ENCODE measurements around the gene RBFOX2. TPM values are rescaled to one million over a fixed set of nuclear protein-coding genes. Genes with fewer than 3 reads are reported as not detected.
A peak's percentile ranks its signal among the peaks of the same experiment; 100 is the strongest.

The RBFOX2 gene
- total and polyA plus RNA-seq, 4 donors, result 139 to 178 (median 153) TPM

DNA sequence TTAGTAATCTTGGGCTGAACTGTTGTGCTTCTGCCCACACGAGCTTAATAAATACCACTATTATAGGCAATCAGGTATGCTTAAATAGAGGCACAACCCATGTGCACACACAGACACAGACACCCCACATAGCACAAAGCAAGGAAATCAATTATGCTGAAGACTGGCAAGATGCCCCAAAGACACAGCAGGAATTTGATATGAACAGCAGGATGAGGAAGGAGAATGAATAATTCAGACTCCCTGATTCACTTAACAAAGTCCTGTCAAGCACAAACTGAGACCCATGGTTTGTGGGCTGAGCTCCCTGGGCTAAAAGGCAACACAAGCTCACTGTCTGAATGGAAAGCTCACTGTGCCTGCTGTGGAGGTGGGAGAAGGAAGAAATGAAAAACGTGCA lies 42.5 kb downstream of the RBFOX2 start:
- H3K9me3 ChIP-seq (ENCODE audit: control insufficient read depth, insufficient read depth, low read length), result no peaks in the 10 kb centered on the region
- H3K27ac ChIP-seq (ENCODE audit: low read depth, low read length), result peak overlapping the region; percentile 13
- H3K27me3 ChIP-seq (ENCODE audit: control insufficient read depth, insufficient read depth, low read length), result no peaks in the 10 kb centered on the region
- peak in 2 of 6 donors; percentile 68 to 72 for DNase-seq (ENCODE audit: low read depth in 4 of 6, low spot score in 6 of 6)
- no CpG with 5 or more reads among the region's 2 CpGs for WGBS (ENCODE audit: insufficient coverage)
- H3K4me1 ChIP-seq (ENCODE audit: control insufficient read depth, insufficient read depth, low read length), result no peaks in the 10 kb centered on the region
- H3K36me3 ChIP-seq (ENCODE audit: control insufficient read depth, insufficient read depth, low read length), result no peaks in the 10 kb centered on the region
- H3K4me3 ChIP-seq (ENCODE audit: low read depth, low read length), result no peak overlapping the region

DNA sequence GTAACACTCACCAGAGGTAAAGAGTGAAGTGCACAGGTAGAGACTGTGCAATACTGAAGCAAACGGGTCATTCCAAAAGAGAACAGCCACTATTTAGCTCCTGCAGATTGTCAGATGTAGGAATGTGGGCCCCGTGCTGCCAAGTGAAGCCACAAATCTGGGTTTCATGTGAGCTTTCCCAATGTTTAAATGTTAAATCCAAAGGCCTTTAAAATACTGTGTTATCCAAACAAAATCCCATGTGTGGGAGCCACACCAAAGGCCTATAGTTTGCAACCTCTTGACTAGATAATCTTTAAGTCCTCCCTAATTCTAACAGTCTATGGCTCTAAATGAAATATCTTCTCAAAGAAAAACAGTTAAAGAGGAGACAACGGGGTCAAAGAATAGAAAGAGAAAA lies 43.3 kb downstream of the RBFOX2 start:
- 85% methylated on average over 2 of the region's 3 CpGs for WGBS (ENCODE audit: insufficient coverage)
- Histone ChIP-seq H3K27me3 (ENCODE audit: control insufficient read depth, insufficient read depth, low read length) (no peaks in the 10 kb centered on the region), H3K9me3 (ENCODE audit: control insufficient read depth, insufficient read depth, low read length) (no peaks in the 10 kb centered on the region), H3K27ac (ENCODE audit: low read depth, low read length) (no peak overlapping the region), H3K4me3 (ENCODE audit: low read depth, low read length) (no peak overlapping the region), H3K36me3 (ENCODE audit: control insufficient read depth, insufficient read depth, low read length) (no peaks in the 10 kb centered on the region), H3K4me1 (ENCODE audit: control insufficient read depth, insufficient read depth, low read length) (no peaks in the 10 kb centered on the region)
- DNase-seq (ENCODE audit: low read depth in 4 of 6, low spot score in 6 of 6), result no peak

DNA sequence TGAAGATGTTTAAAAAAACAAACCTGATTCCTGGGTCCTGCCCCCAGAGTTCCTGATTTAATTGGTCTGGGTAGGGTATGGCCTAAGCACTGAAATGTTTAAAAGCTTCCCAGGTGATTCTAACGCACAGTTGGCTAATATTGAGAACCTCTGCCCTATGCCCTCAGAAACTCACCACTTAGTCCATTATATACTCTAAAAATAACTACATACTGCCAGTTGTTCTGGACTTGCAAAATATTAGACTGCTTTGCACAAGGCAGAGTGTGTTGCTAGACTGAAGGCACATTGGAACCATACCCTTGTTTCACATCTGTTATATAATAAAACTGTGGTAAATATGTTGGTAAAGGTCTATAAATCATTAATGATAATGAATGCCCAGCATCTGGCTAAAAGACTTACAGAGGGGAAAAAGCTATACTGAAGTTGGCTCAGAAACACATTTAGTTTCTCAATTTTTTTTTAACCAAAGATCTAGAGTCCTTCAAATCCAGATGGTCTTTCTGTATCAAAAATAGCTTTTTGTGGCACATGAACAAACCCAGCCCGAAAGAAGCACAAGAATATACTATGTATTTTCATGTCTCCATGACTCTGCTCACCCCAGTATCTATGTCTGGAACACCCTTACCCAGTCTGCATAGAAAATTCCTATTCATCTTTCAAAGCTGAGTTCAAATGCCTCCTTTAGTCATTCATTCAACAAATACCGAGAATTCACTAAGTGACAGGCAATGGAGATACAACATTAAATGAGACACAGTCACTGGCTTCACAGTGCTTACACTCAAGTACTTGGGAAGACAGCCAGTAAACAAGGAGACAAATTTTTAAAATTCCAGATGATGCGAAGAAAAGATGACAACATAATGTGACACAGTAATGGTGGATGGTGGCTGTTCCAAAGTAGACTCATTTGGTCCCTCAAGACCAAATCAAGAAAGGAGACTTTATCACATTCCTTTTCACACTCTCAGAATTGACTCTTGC lies 44.1 kb downstream of the RBFOX2 start:
- Histone ChIP-seq H3K27me3 (ENCODE audit: control insufficient read depth, insufficient read depth, low read length) (no peaks in the 10 kb centered on the region), H3K4me3 (ENCODE audit: low read depth, low read length) (no peak overlapping the region), H3K27ac (ENCODE audit: low read depth, low read length) (no peak overlapping the region), H3K9me3 (ENCODE audit: control insufficient read depth, insufficient read depth, low read length) (no peaks in the 10 kb centered on the region), H3K36me3 (ENCODE audit: control insufficient read depth, insufficient read depth, low read length) (no peaks in the 10 kb centered on the region), H3K4me1 (ENCODE audit: control insufficient read depth, insufficient read depth, low read length) (no peaks in the 10 kb centered on the region)
- DNase-seq (ENCODE audit: low read depth in 4 of 6, low spot score in 6 of 6), result no peak
- 100% methylated on average over 1 of the region's 4 CpGs for WGBS (ENCODE audit: insufficient coverage)

DNA sequence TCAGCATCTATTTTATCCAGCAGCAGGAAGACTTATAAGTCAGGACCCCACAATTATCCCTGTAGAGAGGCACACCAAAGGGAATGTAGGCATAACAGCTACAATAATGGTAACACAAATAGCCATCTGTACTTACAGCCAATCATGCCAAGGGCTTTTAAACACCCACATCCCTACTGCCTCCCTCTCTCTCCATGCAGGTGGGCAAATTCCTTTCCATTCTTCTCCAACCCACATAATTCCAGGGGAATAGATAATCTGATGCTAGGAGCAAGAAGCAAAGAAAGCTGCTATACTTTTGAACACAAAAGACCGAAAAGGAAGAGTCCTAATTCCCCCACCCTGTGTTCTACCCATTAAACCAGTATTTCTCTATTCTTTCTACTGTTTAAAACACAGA lies 46.7 kb downstream of the RBFOX2 start:
- Histone ChIP-seq H3K4me3 (ENCODE audit: low read depth, low read length) (no peak overlapping the region), H3K36me3 (ENCODE audit: control insufficient read depth, insufficient read depth, low read length) (no peaks in the 10 kb centered on the region), H3K27me3 (ENCODE audit: control insufficient read depth, insufficient read depth, low read length) (no peaks in the 10 kb centered on the region), H3K4me1 (ENCODE audit: control insufficient read depth, insufficient read depth, low read length) (no peaks in the 10 kb centered on the region), H3K9me3 (ENCODE audit: control insufficient read depth, insufficient read depth, low read length) (no peaks in the 10 kb centered on the region), H3K27ac (ENCODE audit: low read depth, low read length) (no peak overlapping the region)
- 80% methylated on average over 1 of the region's 1 CpG for WGBS (ENCODE audit: insufficient coverage)
- no peak for DNase-seq (ENCODE audit: low read depth in 4 of 6, low spot score in 6 of 6)

GRCh38 chr22:35978889-35979288 lies 49.7 kb downstream of the RBFOX2 start:
- 91% methylated on average over 4 of the region's 5 CpGs for WGBS (ENCODE audit: insufficient coverage)
- Histone ChIP-seq H3K4me1 (ENCODE audit: control insufficient read depth, insufficient read depth, low read length) (peaks cover 7% of the 10 kb centered on the region), H3K27ac (ENCODE audit: low read depth, low read length) (no peak overlapping the region), H3K9me3 (ENCODE audit: control insufficient read depth, insufficient read depth, low read length) (no peaks in the 10 kb centered on the region), H3K36me3 (ENCODE audit: control insufficient read depth, insufficient read depth, low read length) (no peaks in the 10 kb centered on the region), H3K4me3 (ENCODE audit: low read depth, low read length) (no peak overlapping the region), H3K27me3 (ENCODE audit: control insufficient read depth, insufficient read depth, low read length) (no peaks in the 10 kb centered on the region)
- no peak for DNase-seq (ENCODE audit: low read depth in 4 of 6, low spot score in 6 of 6)

GRCh38 chr22:35978201-35978600 lies 50.4 kb downstream of the RBFOX2 start:
- H3K27ac ChIP-seq (ENCODE audit: low read depth, low read length), result no peak overlapping the region
- no peaks in the 10 kb centered on the region for H3K27me3 ChIP-seq (ENCODE audit: control insufficient read depth, insufficient read depth, low read length)
- DNase-seq (ENCODE audit: low read depth in 4 of 6, low spot score in 6 of 6), result no peak
- no peaks in the 10 kb centered on the region for H3K36me3 ChIP-seq (ENCODE audit: control insufficient read depth, insufficient read depth, low read length)
- peaks cover 10% of the 10 kb centered on the region for H3K4me1 ChIP-seq (ENCODE audit: control insufficient read depth, insufficient read depth, low read length)
- no peaks in the 10 kb centered on the region for H3K9me3 ChIP-seq (ENCODE audit: control insufficient read depth, insufficient read depth, low read length)
- WGBS (ENCODE audit: insufficient coverage), result no CpG with 5 or more reads among the region's 1 CpG
- H3K4me3 ChIP-seq (ENCODE audit: low read depth, low read length), result no peak overlapping the region

DNA sequence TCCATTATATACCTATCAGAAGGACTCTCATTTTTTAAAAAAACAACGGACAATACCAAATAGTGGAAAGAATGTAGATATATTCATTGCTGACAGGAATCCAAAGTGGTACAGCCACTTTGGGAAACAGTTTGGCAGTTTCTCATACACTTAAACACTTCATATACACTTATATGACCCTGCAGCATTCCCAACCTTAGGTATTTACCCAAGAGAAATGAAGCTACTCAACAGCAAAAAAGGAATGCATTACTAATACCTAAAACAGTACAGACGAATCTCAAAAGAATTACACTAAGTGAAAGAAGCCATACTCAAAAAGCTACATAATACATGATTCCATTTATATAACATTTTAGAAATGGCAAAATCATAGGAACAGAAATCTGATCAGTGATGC lies 51.5 kb downstream of the RBFOX2 start:
- no CpG with 5 or more reads among the region's 2 CpGs for WGBS (ENCODE audit: insufficient coverage)
- Histone ChIP-seq H3K27ac (ENCODE audit: low read depth, low read length) (no peak overlapping the region), H3K27me3 (ENCODE audit: control insufficient read depth, insufficient read depth, low read length) (no peaks in the 10 kb centered on the region)

DNA sequence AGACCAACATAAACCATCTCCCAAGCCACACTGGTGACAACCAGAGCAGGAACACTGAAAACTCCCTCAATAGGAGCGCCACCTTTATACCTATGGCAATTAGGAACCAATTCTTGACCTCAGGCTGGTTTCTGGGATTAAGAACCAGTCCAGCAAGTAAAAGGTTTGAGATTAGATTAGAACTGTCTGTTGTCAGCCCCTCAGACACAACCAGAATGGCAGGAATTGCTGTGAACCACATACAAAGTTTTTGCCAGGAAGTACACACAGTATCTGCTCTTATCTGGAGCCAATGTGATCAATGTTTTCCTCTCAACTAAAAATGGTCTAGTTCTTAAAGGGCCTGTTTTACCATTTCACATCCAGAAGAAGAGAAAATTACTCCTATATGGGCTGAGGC lies 55.2 kb downstream of the RBFOX2 start:
- peaks cover 17% of the 10 kb centered on the region for H3K4me1 ChIP-seq (ENCODE audit: control insufficient read depth, insufficient read depth, low read length)
- no CpG with 5 or more reads among the region's 1 CpG for WGBS (ENCODE audit: insufficient coverage)
- no peaks in the 10 kb centered on the region for H3K36me3 ChIP-seq (ENCODE audit: control insufficient read depth, insufficient read depth, low read length)
- H3K4me3 ChIP-seq (ENCODE audit: low read depth, low read length), result no peak overlapping the region
- DNase-seq (ENCODE audit: low read depth in 4 of 6, low spot score in 6 of 6), result no peak
- H3K27ac ChIP-seq (ENCODE audit: low read depth, low read length), result peak overlapping the region; percentile 84
- H3K9me3 ChIP-seq (ENCODE audit: control insufficient read depth, insufficient read depth, low read length), result no peaks in the 10 kb centered on the region
- H3K27me3 ChIP-seq (ENCODE audit: control insufficient read depth, insufficient read depth, low read length), result no peaks in the 10 kb centered on the region

More for the DNA sequence above, 51.5 kb downstream of the RBFOX2 start:
- Histone ChIP-seq H3K36me3 (ENCODE audit: control insufficient read depth, insufficient read depth, low read length) (no peaks in the 10 kb centered on the region), H3K4me1 (ENCODE audit: control insufficient read depth, insufficient read depth, low read length) (peaks cover 10% of the 10 kb centered on the region), H3K9me3 (ENCODE audit: control insufficient read depth, insufficient read depth, low read length) (no peaks in the 10 kb centered on the region), H3K4me3 (ENCODE audit: low read depth, low read length) (no peak overlapping the region)
- no peak for DNase-seq (ENCODE audit: low read depth in 4 of 6, low spot score in 6 of 6)

DNA sequence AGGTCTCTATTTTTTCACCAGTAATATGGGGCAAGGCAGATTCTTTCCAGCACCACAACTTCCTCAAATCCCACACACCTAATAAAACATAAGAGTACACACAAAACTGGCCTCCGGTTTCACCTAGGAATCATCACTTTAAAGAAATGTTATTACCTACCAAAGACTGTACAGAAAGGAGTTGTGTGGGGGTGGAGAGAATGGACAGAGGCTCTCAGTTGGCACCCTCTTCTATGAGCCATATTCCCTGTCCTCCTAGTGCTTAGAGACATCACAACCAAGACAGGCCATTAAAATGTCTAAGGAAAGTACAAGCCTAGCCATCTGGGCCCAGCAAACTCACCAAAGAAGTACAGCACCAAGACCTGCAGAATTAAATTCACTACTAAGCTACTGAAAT lies 56.1 kb downstream of the RBFOX2 start:
- no peak overlapping the region for H3K4me3 ChIP-seq (ENCODE audit: low read depth, low read length)
- no CpG with 5 or more reads among the region's 1 CpG for WGBS (ENCODE audit: insufficient coverage)
- H3K36me3 ChIP-seq (ENCODE audit: control insufficient read depth, insufficient read depth, low read length), result no peaks in the 10 kb centered on the region
- DNase-seq (ENCODE audit: low read depth in 4 of 6, low spot score in 6 of 6), result no peak
- no peaks in the 10 kb centered on the region for H3K27me3 ChIP-seq (ENCODE audit: control insufficient read depth, insufficient read depth, low read length)
- no peaks in the 10 kb centered on the region for H3K9me3 ChIP-seq (ENCODE audit: control insufficient read depth, insufficient read depth, low read length)
- H3K27ac ChIP-seq (ENCODE audit: low read depth, low read length), result peak overlapping the region; percentile 72
- peaks cover 17% of the 10 kb centered on the region for H3K4me1 ChIP-seq (ENCODE audit: control insufficient read depth, insufficient read depth, low read length)
